ENCODE data around the gene SKI. TPM values are rescaled to one million over a fixed set of nuclear protein-coding genes. Genes with fewer than 3 reads are reported as not detected.

Gene SKI
- polyA plus RNA-seq, 3 donors, result 0.20 to 6.6 (median 0.25) TPM

DNA sequence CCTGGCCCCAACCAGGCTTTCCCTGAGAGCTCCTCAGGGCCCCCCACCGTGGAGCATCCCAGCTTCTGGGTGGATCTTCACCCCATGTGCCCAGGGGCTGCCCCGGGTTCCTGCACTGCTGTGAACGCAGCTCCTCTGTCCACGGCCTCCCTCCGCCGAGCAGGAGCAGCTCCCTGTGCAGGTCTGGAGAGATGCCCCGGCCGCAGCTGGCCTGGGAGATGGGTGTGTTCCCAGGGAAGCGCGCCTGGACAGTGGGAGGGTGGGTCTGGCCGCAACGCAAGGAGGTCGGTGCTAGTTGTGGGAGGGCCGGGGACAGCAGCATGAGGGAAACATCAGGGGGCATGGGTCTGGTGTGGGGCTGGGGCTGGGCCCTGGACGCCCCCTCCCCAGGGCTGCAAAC lies 91.9 kb downstream of the SKI start:
- DNase-seq, result no peak
- Mint-ChIP-seq H3K36me3 (no peaks in the 10 kb centered on the region), H3K4me1 (no peaks in the 10 kb centered on the region), H3K9me3 (peaks cover under 1 to 10% (median 4%) of the 10 kb centered on the region in 7 donors), H3K27me3 (ENCODE audit: low read depth in 3 of 3) (peaks cover 15 to 47% (median 29%) of the 10 kb centered on the region in 3 donors), H3K27ac (no peak overlapping the region), H3K4me3 (no peak overlapping the region)
- H2AFZ ChIP-seq (ENCODE audit: insufficient read depth, low read depth, low read length, poor library complexity, severe bottlenecking), result no peak overlapping the region
- peaks cover 5 to 10% of the 10 kb centered on the region in 2 donors for H3K9me3 ChIP-seq (replicated peaks in 1 of 2; ENCODE audit: control insufficient read depth in 1 of 2, insufficient read depth in 1 of 2, low read length in 2 of 2)
- H3K4me3 ChIP-seq (replicated peaks in 1 of 3; ENCODE audit: low read depth in 2 of 3, low read length in 3 of 3), result no peak overlapping the region
- intact Hi-C loops (cut with micrococcal nuclease), result no loop called here
- no peak overlapping the region for H3K9ac ChIP-seq (ENCODE audit: insufficient read depth, low read length, poor library complexity, severe bottlenecking)
- no peak overlapping the region for H3K4me2 ChIP-seq (replicated peaks; ENCODE audit: extremely low read depth, low read length, poor library complexity, severe bottlenecking)
- H3K27ac ChIP-seq (ENCODE audit: low read depth in 1 of 2, low read length in 2 of 2), result no peak overlapping the region
- no peaks in the 10 kb centered on the region for H4K20me1 ChIP-seq (ENCODE audit: insufficient read depth, low read length)
- peaks cover 2 to 32% of the 10 kb centered on the region in 2 donors for H3K27me3 ChIP-seq (ENCODE audit: control insufficient read depth in 2 of 2, insufficient read depth in 2 of 2, low read length in 2 of 2)
- H3K79me2 ChIP-seq (ENCODE audit: insufficient read depth, low read length), result no peaks in the 10 kb centered on the region
- peaks cover 4% of the 10 kb centered on the region in 2 donors for H3K4me1 ChIP-seq (ENCODE audit: control insufficient read depth in 1 of 2, insufficient read depth in 2 of 2, low read length in 2 of 2)
- H3K36me3 ChIP-seq (replicated peaks in 1 of 2; ENCODE audit: control insufficient read depth in 1 of 2, insufficient read depth in 2 of 2, low read length in 2 of 2), result no peaks in the 10 kb centered on the region
- WGBS (ENCODE audit: insufficient coverage), result 97% methylated on average over 15 of the region's 15 CpGs
- TF ChIP-seq, protein P1, sequence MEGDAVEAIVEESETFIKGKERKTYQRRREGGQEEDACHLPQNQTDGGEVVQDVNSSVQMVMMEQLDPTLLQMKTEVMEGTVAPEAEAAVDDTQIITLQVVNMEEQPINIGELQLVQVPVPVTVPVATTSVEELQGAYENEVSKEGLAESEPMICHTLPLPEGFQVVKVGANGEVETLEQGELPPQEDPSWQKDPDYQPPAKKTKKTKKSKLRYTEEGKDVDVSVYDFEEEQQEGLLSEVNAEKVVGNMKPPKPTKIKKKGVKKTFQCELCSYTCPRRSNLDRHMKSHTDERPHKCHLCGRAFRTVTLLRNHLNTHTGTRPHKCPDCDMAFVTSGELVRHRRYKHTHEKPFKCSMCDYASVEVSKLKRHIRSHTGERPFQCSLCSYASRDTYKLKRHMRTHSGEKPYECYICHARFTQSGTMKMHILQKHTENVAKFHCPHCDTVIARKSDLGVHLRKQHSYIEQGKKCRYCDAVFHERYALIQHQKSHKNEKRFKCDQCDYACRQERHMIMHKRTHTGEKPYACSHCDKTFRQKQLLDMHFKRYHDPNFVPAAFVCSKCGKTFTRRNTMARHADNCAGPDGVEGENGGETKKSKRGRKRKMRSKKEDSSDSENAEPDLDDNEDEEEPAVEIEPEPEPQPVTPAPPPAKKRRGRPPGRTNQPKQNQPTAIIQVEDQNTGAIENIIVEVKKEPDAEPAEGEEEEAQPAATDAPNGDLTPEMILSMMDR (IDR thresholded peaks at IDR 0.05), result no peak

DNA sequence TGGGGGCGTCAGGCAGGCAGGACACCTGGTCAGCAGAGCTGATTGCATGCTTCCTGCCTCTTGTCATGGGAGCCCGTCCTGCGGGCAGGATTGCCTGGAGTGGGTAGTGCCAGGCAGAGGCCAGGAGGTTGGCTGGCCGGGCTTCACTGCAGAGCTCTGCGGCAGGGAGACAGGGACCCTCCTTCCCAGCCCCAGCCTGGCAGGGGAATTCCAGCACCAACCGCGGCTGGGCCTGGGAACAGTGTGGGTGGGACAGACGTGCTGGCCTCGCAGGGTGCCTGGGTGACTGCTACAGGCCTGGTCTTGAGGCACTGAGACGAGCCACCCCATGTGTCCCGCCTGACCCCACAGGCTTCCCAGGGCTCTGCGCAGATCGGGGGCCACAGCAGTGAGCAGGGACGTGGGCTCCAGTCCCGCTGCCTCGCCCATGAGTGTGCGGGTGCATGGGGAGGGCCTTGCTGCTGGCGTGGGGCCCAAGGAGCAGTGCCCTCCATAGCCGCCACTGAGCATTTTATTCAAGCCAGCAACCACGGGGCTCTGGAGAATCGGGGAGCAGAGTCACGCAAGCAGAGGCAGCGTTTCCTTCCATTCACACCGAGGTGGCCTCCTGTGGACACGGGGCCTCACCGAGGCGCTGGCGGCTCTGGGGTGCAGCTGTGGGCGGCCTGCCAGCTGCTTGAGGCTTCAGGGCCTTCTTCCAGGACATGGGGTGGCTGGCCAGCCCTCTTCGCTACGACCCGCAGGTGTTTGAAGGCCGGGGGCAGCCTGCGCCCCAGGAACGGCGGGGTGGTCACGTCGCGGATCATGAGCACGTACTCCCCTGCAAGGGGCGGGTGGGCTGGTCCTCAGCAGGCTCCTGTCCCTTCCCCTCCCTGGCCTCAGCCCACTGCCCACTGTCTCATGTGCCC lies 92.9 kb downstream of the SKI start:
- Histone ChIP-seq H3K27ac (ENCODE audit: low read depth in 1 of 2, low read length in 2 of 2) (no peak overlapping the region), H3K4me3 (replicated peaks in 1 of 3; ENCODE audit: low read depth in 2 of 3, low read length in 3 of 3) (no peak overlapping the region), H3K79me2 (ENCODE audit: insufficient read depth, low read length) (no peaks in the 10 kb centered on the region), H3K9ac (ENCODE audit: insufficient read depth, low read length, poor library complexity, severe bottlenecking) (no peak overlapping the region), H3K4me1 (ENCODE audit: control insufficient read depth in 1 of 2, insufficient read depth in 2 of 2, low read length in 2 of 2) (no peaks in the 10 kb centered on the region), H2AFZ (ENCODE audit: insufficient read depth, low read depth, low read length, poor library complexity, severe bottlenecking) (no peak overlapping the region), H3K9me3 (replicated peaks in 1 of 2; ENCODE audit: control insufficient read depth in 1 of 2, insufficient read depth in 1 of 2, low read length in 2 of 2) (peaks cover 9 to 17% of the 10 kb centered on the region in 2 donors), H3K27me3 (ENCODE audit: control insufficient read depth in 2 of 2, insufficient read depth in 2 of 2, low read length in 2 of 2) (peaks cover 0 to 24% of the 10 kb centered on the region in 2 donors), H3K4me2 (replicated peaks; ENCODE audit: extremely low read depth, low read length, poor library complexity, severe bottlenecking) (no peak overlapping the region), H4K20me1 (ENCODE audit: insufficient read depth, low read length) (no peaks in the 10 kb centered on the region), H3K36me3 (replicated peaks in 1 of 2; ENCODE audit: control insufficient read depth in 1 of 2, insufficient read depth in 2 of 2, low read length in 2 of 2) (no peaks in the 10 kb centered on the region)
- Mint-ChIP-seq H3K4me3 (no peak overlapping the region), H3K9me3 (peaks cover 5 to 14% (median 10%) of the 10 kb centered on the region in 7 donors), H3K27ac (no peak overlapping the region), H3K4me1 (no peaks in the 10 kb centered on the region), H3K27me3 (ENCODE audit: low read depth in 3 of 3) (peaks cover 12 to 41% (median 25%) of the 10 kb centered on the region in 3 donors), H3K36me3 (peaks cover 0 to 3% of the 10 kb centered on the region in 2 donors)
- intact Hi-C loops (cut with micrococcal nuclease), result no loop called here
- no peak for DNase-seq
- 86% methylated on average over 41 of the region's 41 CpGs for WGBS (ENCODE audit: insufficient coverage)
- TF ChIP-seq, protein P1 (IDR thresholded peaks at IDR 0.05), result no peak

Data from CD14-positive monocyte (primary cell).